Tibial nerve (tissue), 4 donors: Measurements from ENCODE around the gene GPR31. TPM values are rescaled to one million over a fixed set of nuclear protein-coding genes. Genes with fewer than 3 reads are reported as not detected.

Experiments used
- DNase-seq, 2 donors: peaks; one replicate each; pipeline ENCODE4 v3.0.0-alpha.2; 2019; ENCODE audit warnings: low spot score in 2 of 2
- H3K27ac ChIP-seq, 4 donors: fragments of 200-600 bp; sonication (generic) in 3 of 4; one replicate each; pipeline ENCODE4 v1.5.1; 2017 to 2019; ENCODE audit warnings: mild to moderate bottlenecking in 1 of 4
- H3K27me3 ChIP-seq, 2 donors: fragments of 200-600 bp; sonication (generic) in 1 of 2; one replicate each; pipeline versions ENCODE4 v1.5.1 to v1.6.0; 2017 to 2019
- H3K36me3 ChIP-seq, 3 donors: fragments of 200-600 bp; sonication (generic); one replicate each; pipeline ENCODE4 v1.5.1; 2018 to 2019
- H3K4me1 ChIP-seq, 4 donors: fragments of 200-600 bp; sonication (generic) in 3 of 4; one replicate each; pipeline ENCODE4 v1.5.1; 2017 to 2019
- H3K4me3 ChIP-seq, 4 donors: fragments of 200-600 bp; sonication (generic) in 3 of 4; one replicate each; pipeline ENCODE4 v1.5.1; 2017 to 2019; ENCODE audit warnings: mild to moderate bottlenecking in 1 of 4, moderate library complexity in 1 of 4
- H3K9me3 ChIP-seq, 4 donors: fragments of 200-600 bp; sonication (generic) in 3 of 4; one replicate each; pipeline ENCODE4 v1.5.1; 2017 to 2019
- EP300 ChIP-seq, 2 donors: sonication (generic); formaldehyde crosslinking; IDR thresholded peaks; one replicate each; pipeline ENCODE4 v1.6.1; 2017; ENCODE audit warnings: antibody characterized with exemption in 2 of 2, mild to moderate bottlenecking in 1 of 2
- POLR2A ChIP-seq, 2 donors: fragments of 450-650 bp; IDR thresholded peaks; one replicate each; pipeline ENCODE4 v1.6.1; 2017; ENCODE audit warnings: antibody characterized with exemption in 2 of 2, mild to moderate bottlenecking in 2 of 2, moderate library complexity in 2 of 2
- WGBS, 2 donors: methylation state at CpG; one replicate each; pipeline ENCODE4 v1.1.5; 2018; 5-methylcytosine and 5-hydroxymethylcytosine counted together
- total RNA-seq, 4 donors: library from RNA; depleted of rRNA; stranded (reverse); fragments of >200 nt; gene quantifications; one replicate each; pipeline ENCODE4 v1.1.0, GENCODE V29; 2016
- TF ChIP-seq, protein P1 (sequence below), 5 experiments: fragments of 200-600 bp in 3 of 5; fragments of 450-650 bp in 2 of 5; sonication (generic) in 3 of 5; IDR thresholded peaks; one replicate each; pipeline ENCODE4 v1.5.1; 2016 to 2019; ENCODE audit warnings: antibody characterized with exemption in 5 of 5, mild to moderate bottlenecking in 3 of 5, moderate library complexity in 2 of 5

GPR31 gene
- total RNA-seq, 4 donors from 2014 or later = not detected

DNA sequence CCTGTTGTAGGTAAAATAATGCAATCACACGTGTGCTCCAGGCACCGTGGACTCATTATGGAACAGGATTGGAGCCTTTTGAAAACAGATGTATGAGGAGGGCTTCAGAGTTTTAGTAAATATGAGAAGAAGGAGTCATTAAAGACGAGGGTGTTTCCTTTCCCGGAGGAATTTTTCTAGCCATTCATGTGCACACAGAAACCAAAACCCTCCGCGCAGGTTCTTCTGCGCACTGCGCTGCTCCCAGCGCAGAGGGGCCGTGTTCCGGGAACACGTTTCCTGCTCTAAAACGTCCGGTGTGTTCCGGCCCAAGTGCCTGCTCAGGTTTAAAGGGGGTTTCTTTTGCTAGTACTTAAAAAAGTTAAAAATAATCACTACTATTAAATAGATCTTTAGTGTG lies 11.6 kb downstream of the GPR31 start:
- no peak for TF ChIP-seq POLR2A (IDR thresholded peaks at IDR 0.05)
- TF ChIP-seq, protein P1, sequence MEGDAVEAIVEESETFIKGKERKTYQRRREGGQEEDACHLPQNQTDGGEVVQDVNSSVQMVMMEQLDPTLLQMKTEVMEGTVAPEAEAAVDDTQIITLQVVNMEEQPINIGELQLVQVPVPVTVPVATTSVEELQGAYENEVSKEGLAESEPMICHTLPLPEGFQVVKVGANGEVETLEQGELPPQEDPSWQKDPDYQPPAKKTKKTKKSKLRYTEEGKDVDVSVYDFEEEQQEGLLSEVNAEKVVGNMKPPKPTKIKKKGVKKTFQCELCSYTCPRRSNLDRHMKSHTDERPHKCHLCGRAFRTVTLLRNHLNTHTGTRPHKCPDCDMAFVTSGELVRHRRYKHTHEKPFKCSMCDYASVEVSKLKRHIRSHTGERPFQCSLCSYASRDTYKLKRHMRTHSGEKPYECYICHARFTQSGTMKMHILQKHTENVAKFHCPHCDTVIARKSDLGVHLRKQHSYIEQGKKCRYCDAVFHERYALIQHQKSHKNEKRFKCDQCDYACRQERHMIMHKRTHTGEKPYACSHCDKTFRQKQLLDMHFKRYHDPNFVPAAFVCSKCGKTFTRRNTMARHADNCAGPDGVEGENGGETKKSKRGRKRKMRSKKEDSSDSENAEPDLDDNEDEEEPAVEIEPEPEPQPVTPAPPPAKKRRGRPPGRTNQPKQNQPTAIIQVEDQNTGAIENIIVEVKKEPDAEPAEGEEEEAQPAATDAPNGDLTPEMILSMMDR (IDR thresholded peaks at IDR 0.05) = no peak
- TF ChIP-seq EP300 (IDR thresholded peaks at IDR 0.05) = no peak
- 55 to 61% methylated on average over 15 of the region's 15 CpGs for WGBS, 2 donors

DNA sequence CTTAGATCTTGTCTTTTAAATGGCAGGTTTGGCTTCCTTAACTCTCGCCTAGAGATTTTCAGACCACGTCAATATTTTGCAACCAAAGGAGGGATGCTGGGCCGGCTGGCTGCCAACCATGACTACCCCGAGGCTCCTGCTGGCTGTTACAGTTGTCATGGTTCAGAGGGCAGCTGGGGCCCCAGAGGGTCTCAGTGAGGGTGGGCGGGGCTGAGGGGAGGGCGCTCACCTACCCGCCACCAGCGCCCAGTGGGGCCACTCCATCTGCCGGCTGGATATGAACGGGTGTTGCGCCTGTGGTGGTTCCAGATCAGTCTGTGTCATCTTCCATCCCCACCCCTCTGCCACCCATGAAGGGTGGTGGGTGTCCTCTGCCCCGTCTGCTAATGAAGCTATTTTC lies 12.3 kb downstream of the GPR31 start:
- Histone ChIP-seq H3K9me3 (peaks cover 0 to 3% (median 0%) of the 10 kb centered on the region in 4 donors), H3K4me1 (peaks cover 0 to 7% (median 3%) of the 10 kb centered on the region in 4 donors), H3K4me3 (no peak overlapping the region), H3K27ac (no peak overlapping the region), H3K36me3 (no peaks in the 10 kb centered on the region), H3K27me3 (peaks cover 0 to 21% of the 10 kb centered on the region in 2 donors)
- 84 to 85% methylated on average over 12 of the region's 12 CpGs for WGBS, 2 donors
- DNase-seq = no peak
- TF ChIP-seq, protein P1 (IDR thresholded peaks at IDR 0.05) = no peak
- TF ChIP-seq EP300 (IDR thresholded peaks at IDR 0.05) = no peak

More for the DNA sequence above, 11.6 kb downstream of the GPR31 start:
- no peak overlapping the region for H3K4me3 ChIP-seq
- H3K9me3 ChIP-seq = peaks cover 0 to 3% (median 0%) of the 10 kb centered on the region in 4 donors
- no peak overlapping the region for H3K27ac ChIP-seq
- peaks cover 0 to 7% (median 3%) of the 10 kb centered on the region in 4 donors for H3K4me1 ChIP-seq
- H3K36me3 ChIP-seq = no peaks in the 10 kb centered on the region
- H3K27me3 ChIP-seq = peaks cover 0 to 22% of the 10 kb centered on the region in 2 donors
- DNase-seq = no peak

DNA sequence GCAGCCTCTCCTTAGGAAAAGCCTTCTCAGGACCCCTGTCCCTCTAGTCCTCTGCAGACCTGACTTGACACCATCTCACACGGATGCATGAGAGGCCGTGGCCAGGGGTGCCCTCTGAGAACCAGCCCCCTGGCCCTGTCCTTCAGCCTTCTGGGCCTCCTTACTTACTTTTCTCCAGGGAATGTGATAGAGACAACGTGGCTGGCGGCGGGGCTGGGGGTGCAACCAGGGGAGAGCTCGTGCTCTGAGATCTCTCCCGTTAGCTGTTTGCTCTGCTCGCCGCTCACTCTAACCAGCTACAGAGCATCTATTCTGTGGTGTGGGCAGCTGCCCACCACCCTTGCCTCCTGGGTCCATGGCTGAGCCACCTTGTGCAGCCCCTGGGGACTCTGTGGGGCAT lies 14.7 kb downstream of the GPR31 start:
- Histone ChIP-seq H3K9me3 (peaks cover 0 to 3% (median 0%) of the 10 kb centered on the region in 4 donors), H3K27me3 (peaks cover 0 to 15% of the 10 kb centered on the region in 2 donors), H3K4me1 (peaks cover 0 to 7% (median 3%) of the 10 kb centered on the region in 4 donors), H3K36me3 (no peaks in the 10 kb centered on the region), H3K4me3 (no peak overlapping the region), H3K27ac (no peak overlapping the region)
- no peak for DNase-seq
- TF ChIP-seq, protein P1 (IDR thresholded peaks at IDR 0.05) = no peak
- 80 to 86% methylated on average over 9 of the region's 9 CpGs for WGBS, 2 donors

DNA sequence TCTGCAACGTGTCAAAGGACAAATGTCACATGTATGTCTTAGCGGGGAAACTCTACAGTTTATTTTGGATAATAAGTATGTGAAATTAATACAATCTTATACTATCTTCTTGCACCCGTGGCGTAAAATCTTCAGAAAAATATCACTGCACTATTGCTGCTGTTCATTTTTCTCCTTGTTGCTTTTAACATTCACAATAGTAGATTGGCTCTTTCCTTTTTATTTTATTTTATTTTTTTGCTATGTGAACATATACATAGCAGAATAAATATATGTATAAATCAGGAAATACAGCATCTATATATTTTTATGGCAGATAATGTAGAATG lies 15.4 kb downstream of the GPR31 start:
- Histone ChIP-seq H3K36me3 (no peaks in the 10 kb centered on the region), H3K9me3 (peaks cover 0 to 3% (median 0%) of the 10 kb centered on the region in 4 donors), H3K4me1 (peaks cover 0 to 7% (median 3%) of the 10 kb centered on the region in 4 donors), H3K27me3 (peaks cover 0 to 15% of the 10 kb centered on the region in 2 donors), H3K4me3 (no peak overlapping the region), H3K27ac (no peak overlapping the region)
- 40 to 41% methylated on average over 4 of the region's 4 CpGs for WGBS, 2 donors
- TF ChIP-seq, protein P1 (IDR thresholded peaks at IDR 0.05) = no peak
- TF ChIP-seq EP300 (IDR thresholded peaks at IDR 0.05) (no peak), POLR2A (IDR thresholded peaks at IDR 0.05) (no peak)
- DNase-seq = no peak

DNA sequence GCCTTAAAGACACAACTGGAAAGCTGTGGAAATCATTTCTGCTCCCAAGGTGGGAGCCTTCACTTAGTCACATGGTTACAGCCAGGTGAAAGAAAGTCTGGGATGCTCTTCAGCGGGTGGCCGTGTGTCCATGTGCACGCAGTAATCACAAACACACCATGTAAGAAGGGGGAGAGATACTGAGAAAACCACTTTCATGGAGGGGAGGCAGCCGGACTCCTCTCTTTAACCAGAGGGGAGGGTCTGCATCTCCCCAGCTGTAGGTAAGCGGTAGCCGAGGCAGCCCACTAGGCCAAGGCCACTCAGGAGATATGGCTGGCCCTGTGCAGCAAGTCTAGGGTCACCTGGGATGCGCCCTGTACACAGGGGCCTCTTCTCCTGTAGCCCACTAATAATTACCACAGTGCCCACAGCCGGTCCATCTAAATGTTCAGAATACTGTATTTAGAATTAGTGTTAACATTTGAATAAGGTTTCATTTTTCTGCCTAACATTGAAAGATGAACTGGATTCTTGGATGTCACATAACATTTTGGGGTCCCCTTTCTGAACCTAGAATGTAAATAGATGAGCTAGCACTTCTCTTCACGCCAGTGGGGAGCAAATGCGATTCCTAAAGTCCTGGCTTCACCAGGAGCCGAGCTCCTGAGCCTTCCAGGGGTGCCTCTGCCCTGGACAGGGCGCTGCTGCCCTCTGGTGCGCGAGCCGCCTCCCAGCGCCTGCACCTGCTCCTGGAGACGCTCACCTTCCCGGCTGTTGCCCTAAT lies 15.9 kb downstream of the GPR31 start:
- no peak for TF ChIP-seq POLR2A (IDR thresholded peaks at IDR 0.05)
- TF ChIP-seq, protein P1 (IDR thresholded peaks at IDR 0.05) = peak; percentile 48 to 62 (median 50)
- TF ChIP-seq EP300 (IDR thresholded peaks at IDR 0.05) = no peak
- Histone ChIP-seq H3K9me3 (peaks cover 0 to 3% (median 0%) of the 10 kb centered on the region in 4 donors), H3K27ac (no peak overlapping the region), H3K4me1 (peaks cover 0 to 7% (median 3%) of the 10 kb centered on the region in 4 donors), H3K4me3 (no peak overlapping the region), H3K27me3 (peaks cover 0 to 11% of the 10 kb centered on the region in 2 donors), H3K36me3 (no peaks in the 10 kb centered on the region)
- 48 to 50% methylated on average over 18 of the region's 18 CpGs for WGBS, 2 donors
- peak in 1 of 2 donors; percentile 14 for DNase-seq
